Measurements from ENCODE around the gene CLTC.

The CLTC gene

DNA sequence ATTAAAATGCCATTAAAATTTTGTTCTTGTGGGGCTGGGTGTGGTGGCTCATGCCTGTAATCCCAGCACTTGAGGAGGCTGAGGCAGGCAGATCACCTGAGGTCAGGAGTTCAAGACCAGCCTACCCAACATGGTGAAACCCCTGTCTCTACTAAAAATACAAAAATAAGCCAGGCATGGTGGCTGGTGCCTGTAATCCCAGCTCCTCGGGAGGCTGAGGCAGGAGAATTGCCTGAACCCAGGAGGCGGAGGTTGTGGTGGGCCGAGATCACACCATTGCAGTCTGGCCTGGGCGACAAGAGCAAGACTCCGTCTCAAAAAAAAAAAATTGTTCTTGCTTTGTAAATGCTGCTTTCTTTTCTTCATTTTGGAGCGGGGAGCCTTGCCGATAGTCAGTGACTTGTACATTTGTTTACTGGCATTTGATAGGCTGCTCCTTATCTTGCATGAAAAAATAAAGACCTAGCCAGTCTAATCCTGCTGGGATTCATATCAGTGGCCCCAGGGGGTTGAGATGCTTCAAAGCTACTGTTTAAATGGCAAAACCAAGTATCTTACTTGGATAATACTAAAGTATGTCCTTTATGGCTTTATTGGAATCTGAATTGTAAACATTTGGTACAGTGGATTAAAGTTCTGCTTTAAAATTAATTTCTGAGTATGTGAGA, 3.3 kb upstream of the CLTC start:
- Histone ChIP-seq H3K4me2 (ENCODE audit: insufficient read depth, low read length) (no peak overlapping the region), H4K20me1 (ENCODE audit: insufficient read depth, low read length) (peaks cover 8% of the 10 kb centered on the region), H2AFZ (ENCODE audit: low read depth, low read length) (no peak overlapping the region), H3K9ac (ENCODE audit: low read depth, low read length) (no peak overlapping the region), H3K4me1 (ENCODE audit: insufficient read depth, low read length) (peaks cover 23% of the 10 kb centered on the region), H3K9me3 (ENCODE audit: insufficient read depth, low read length, severe bottlenecking) (no peaks in the 10 kb centered on the region), H3K27me3 (ENCODE audit: insufficient read depth, low read length, poor library complexity) (no peaks in the 10 kb centered on the region), H3K27ac (ENCODE audit: low read length) (no peak overlapping the region), H3K79me2 (ENCODE audit: insufficient read depth, low read length) (peaks cover 37% of the 10 kb centered on the region), H3K4me3 (ENCODE audit: low read depth in 1 of 2, low read length in 2 of 2) (no peak overlapping the region), H3K36me3 (ENCODE audit: insufficient read depth, low read length) (peaks cover 3% of the 10 kb centered on the region; the same call in 1 of the 2 replicates)
- DNase-seq: no peak
- ATAC-seq (ENCODE audit: insufficient read depth, low read depth): no peak
- TF ChIP-seq, protein P1, sequence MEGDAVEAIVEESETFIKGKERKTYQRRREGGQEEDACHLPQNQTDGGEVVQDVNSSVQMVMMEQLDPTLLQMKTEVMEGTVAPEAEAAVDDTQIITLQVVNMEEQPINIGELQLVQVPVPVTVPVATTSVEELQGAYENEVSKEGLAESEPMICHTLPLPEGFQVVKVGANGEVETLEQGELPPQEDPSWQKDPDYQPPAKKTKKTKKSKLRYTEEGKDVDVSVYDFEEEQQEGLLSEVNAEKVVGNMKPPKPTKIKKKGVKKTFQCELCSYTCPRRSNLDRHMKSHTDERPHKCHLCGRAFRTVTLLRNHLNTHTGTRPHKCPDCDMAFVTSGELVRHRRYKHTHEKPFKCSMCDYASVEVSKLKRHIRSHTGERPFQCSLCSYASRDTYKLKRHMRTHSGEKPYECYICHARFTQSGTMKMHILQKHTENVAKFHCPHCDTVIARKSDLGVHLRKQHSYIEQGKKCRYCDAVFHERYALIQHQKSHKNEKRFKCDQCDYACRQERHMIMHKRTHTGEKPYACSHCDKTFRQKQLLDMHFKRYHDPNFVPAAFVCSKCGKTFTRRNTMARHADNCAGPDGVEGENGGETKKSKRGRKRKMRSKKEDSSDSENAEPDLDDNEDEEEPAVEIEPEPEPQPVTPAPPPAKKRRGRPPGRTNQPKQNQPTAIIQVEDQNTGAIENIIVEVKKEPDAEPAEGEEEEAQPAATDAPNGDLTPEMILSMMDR (IDR thresholded peaks at IDR 0.05; ENCODE audit: borderline replicate concordance, extremely low read depth, low read length, poor library complexity, severe bottlenecking): no peak
- no peak for TF ChIP-seq EZH2 (IDR thresholded peaks at IDR 0.05; ENCODE audit: borderline replicate concordance, low read depth, low read length, severe bottlenecking)

DNA sequence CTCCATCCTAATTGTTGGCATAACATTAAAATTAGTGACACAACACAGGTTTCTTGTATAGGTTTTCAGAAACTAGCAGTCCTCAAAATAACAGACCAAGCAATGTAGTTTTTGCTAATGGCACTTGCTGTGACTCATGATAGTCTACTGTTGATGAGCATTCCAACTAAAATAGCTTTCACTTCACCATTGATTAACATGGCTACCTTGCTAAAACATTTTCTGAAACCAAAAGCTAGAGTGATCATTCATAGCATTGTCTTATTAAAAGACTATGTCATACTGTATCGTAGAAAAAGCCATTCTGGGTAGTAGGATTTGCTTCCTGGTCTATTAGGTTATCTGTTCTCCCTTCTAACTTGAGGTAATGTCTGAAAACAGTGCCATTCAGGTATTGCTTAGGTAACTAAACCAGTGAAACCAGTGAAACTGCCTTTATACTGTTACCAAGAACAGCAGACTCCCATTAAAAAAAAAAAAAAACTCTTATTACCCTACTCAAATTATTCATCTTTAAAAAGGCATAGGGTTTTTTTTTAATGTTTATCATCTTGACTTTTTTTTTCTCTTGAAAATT, 2.5 kb upstream of the CLTC start:
- H4K20me1 ChIP-seq (ENCODE audit: insufficient read depth, low read length): peaks cover 16% of the 10 kb centered on the region
- ATAC-seq (ENCODE audit: insufficient read depth, low read depth): no peak
- peaks cover 3% of the 10 kb centered on the region; the same call in 1 of the 2 replicates for H3K36me3 ChIP-seq (ENCODE audit: insufficient read depth, low read length)
- H3K79me2 ChIP-seq (ENCODE audit: insufficient read depth, low read length): peaks cover 46% of the 10 kb centered on the region
- peaks cover 31% of the 10 kb centered on the region for H3K4me1 ChIP-seq (ENCODE audit: insufficient read depth, low read length)
- no peak overlapping the region for H3K27ac ChIP-seq (ENCODE audit: low read length)
- no peak for DNase-seq
- no peaks in the 10 kb centered on the region for H3K9me3 ChIP-seq (ENCODE audit: insufficient read depth, low read length, severe bottlenecking)
- no peak overlapping the region for H2AFZ ChIP-seq (ENCODE audit: low read depth, low read length)
- peak overlapping the region; percentile 91 for H3K4me2 ChIP-seq (ENCODE audit: insufficient read depth, low read length)
- TF ChIP-seq EZH2 (IDR thresholded peaks at IDR 0.05; ENCODE audit: borderline replicate concordance, low read depth, low read length, severe bottlenecking): no peak
- TF ChIP-seq, protein P1 (IDR thresholded peaks at IDR 0.05; ENCODE audit: borderline replicate concordance, extremely low read depth, low read length, poor library complexity, severe bottlenecking): no peak
- H3K9ac ChIP-seq (ENCODE audit: low read depth, low read length): no peak overlapping the region
- no peak overlapping the region for H3K4me3 ChIP-seq (ENCODE audit: low read depth in 1 of 2, low read length in 2 of 2)
- H3K27me3 ChIP-seq (ENCODE audit: insufficient read depth, low read length, poor library complexity): no peaks in the 10 kb centered on the region

DNA sequence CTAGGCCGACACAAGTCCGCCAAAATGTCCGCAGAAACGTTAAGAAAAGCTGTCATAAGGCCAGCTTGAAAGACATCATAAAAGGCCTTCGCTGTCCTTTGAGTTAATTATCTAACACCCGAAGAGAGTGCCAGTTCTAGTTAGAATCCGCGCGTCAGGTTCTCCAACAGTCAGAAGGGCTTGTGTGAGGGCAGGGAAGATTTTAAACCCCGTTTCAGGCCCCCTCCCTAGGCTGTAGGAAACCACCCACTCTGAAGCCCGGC, 729 bp upstream of the CLTC start:
- H3K4me2 ChIP-seq (ENCODE audit: insufficient read depth, low read length): peak overlapping the region; percentile 91
- DNase-seq: no peak
- TF ChIP-seq EZH2 (IDR thresholded peaks at IDR 0.05; ENCODE audit: borderline replicate concordance, low read depth, low read length, severe bottlenecking): no peak
- TF ChIP-seq, protein P1 (IDR thresholded peaks at IDR 0.05; ENCODE audit: borderline replicate concordance, extremely low read depth, low read length, poor library complexity, severe bottlenecking): peak; percentile 18
- H3K4me3 ChIP-seq (ENCODE audit: low read depth in 1 of 2, low read length in 2 of 2): peak overlapping the region; percentile 70 to 79
- no peaks in the 10 kb centered on the region for H3K9me3 ChIP-seq (ENCODE audit: insufficient read depth, low read length, severe bottlenecking)
- H3K27me3 ChIP-seq (ENCODE audit: insufficient read depth, low read length, poor library complexity): no peaks in the 10 kb centered on the region
- H3K79me2 ChIP-seq (ENCODE audit: insufficient read depth, low read length): peaks cover 63% of the 10 kb centered on the region
- H4K20me1 ChIP-seq (ENCODE audit: insufficient read depth, low read length): peaks cover 34% of the 10 kb centered on the region
- peak overlapping the region; percentile 86 for H2AFZ ChIP-seq (ENCODE audit: low read depth, low read length)
- H3K36me3 ChIP-seq (ENCODE audit: insufficient read depth, low read length): peaks cover 13% of the 10 kb centered on the region
- peaks cover 48% of the 10 kb centered on the region for H3K4me1 ChIP-seq (ENCODE audit: insufficient read depth, low read length)
- H3K27ac ChIP-seq (ENCODE audit: low read length): peak overlapping the region; percentile 98
- H3K9ac ChIP-seq (ENCODE audit: low read depth, low read length): peak overlapping the region; percentile 81
- ATAC-seq (ENCODE audit: insufficient read depth, low read depth): no peak

Data from DND-41 (cell line).